ENCODE results near the gene TMEM132D.

- TF ChIP-seq CTCF (IDR thresholded peaks at IDR 0.05) (no peak), POLR2A (IDR thresholded peaks at IDR 0.05) (no peak), POLR2AphosphoS5 (IDR thresholded peaks at IDR 0.05) (no peak)
Observed at GRCh38 chr12:129579879-129580278, 323.9 kb downstream of the TMEM132D start.

All from gastroesophageal sphincter (tissue), 3 donors.